ENCODE results near the gene CAVIN1. TPM values are rescaled to one million over a fixed set of nuclear protein-coding genes. Genes with fewer than 3 reads are reported as not detected.

The CAVIN1 gene
- total RNA-seq, 1 donor from 2014 or later = 548 TPM

DNA sequence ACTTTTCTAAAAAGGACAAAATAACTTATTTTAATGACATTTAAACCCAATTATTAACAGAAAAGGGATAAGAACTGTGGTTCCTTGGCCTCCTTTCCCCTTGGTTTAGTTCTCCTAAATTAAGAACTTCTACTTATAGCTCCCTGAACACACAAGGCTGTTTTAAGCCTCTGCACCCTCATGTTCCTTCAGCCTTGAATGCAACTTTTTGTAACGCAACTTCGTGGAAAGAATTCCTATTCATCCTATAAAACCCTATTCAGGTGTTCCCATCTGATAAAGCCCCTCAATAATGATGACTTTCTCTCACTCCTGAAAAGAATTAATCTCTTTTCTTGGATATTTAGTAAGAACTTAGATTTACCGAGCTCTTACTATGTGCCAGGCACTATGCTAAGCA is 41.2 kb downstream of the CAVIN1 start:
- Histone ChIP-seq H3K9me3 (no peaks in the 10 kb centered on the region), H3K4me3 (peak overlapping the region in 1 of 2 donors; percentile 15), H3K36me3 (peaks cover 0 to 6% of the 10 kb centered on the region in 2 donors), H3K27me3 (no peaks in the 10 kb centered on the region), H3K4me1 (peaks cover 14 to 42% of the 10 kb centered on the region in 2 donors), H3K27ac (peak overlapping the region; percentile 2 to 87)
- intact Hi-C loops (cut with DNase I) = no loop called here
- DNase-seq (ENCODE audit: low spot score in 2 of 2) = no peak
- TF ChIP-seq, protein P1, sequence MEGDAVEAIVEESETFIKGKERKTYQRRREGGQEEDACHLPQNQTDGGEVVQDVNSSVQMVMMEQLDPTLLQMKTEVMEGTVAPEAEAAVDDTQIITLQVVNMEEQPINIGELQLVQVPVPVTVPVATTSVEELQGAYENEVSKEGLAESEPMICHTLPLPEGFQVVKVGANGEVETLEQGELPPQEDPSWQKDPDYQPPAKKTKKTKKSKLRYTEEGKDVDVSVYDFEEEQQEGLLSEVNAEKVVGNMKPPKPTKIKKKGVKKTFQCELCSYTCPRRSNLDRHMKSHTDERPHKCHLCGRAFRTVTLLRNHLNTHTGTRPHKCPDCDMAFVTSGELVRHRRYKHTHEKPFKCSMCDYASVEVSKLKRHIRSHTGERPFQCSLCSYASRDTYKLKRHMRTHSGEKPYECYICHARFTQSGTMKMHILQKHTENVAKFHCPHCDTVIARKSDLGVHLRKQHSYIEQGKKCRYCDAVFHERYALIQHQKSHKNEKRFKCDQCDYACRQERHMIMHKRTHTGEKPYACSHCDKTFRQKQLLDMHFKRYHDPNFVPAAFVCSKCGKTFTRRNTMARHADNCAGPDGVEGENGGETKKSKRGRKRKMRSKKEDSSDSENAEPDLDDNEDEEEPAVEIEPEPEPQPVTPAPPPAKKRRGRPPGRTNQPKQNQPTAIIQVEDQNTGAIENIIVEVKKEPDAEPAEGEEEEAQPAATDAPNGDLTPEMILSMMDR (IDR thresholded peaks at IDR 0.05) = no peak

DNA sequence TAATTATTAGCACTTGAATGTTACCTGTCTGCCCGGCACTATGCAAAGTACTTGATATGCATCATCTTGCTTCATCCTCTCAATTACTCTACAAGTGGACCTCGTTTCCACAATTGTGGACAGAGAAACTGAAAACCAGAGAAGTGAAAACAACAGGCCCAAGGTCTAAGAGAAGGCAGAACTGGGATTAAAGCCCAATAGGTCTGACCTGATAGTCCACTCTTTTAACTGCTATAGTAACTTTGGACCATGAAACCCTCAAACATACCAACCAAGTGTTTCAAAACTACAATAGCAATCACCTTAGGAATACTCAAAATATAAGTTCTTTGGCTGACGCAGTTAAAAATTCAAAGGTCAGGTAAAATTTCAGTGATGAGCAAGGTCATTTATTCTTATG is 42.1 kb downstream of the CAVIN1 start:
- intact Hi-C loops (cut with DNase I) = no loop called here
- Histone ChIP-seq H3K27ac (peak overlapping the region; percentile 62 to 87), H3K27me3 (no peaks in the 10 kb centered on the region), H3K4me3 (peak overlapping the region in 1 of 2 donors; percentile 21), H3K4me1 (peaks cover 14 to 37% of the 10 kb centered on the region in 2 donors), H3K9me3 (no peaks in the 10 kb centered on the region), H3K36me3 (peaks cover 0 to 6% of the 10 kb centered on the region in 2 donors)
- TF ChIP-seq, protein P1 (IDR thresholded peaks at IDR 0.05) = no peak
- DNase-seq (ENCODE audit: low spot score in 2 of 2) = no peak

DNA sequence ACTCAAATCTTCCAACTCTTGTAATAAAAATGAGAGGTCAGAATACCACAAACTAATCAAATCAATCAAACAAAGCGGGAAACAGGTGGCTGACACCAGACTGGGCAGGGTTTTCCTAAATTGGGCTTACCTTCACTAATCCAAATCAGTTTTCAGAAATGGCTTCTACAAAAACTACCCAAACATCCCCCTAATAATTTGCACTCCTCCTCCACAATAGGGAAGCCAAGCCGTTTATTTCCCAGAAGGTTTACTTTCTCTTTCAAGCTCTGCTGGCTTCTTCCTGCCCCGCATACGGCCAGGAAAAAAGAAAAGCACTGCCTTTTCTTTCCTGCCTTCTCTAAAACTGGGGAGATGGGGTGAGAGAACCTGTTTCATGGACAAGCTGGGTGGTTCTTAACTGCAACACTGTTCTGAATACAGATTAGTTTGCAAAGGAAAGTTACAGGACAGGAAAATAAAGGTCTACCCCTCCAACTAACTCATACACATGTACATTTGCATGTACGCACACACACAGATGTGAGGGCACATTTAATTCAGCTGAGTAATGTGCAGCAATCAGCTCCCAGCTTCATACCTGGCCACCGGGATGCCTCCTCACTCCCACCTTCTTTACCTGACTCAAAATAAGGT is 44.0 kb downstream of the CAVIN1 start:
- TF ChIP-seq, protein P1 (IDR thresholded peaks at IDR 0.05) = no peak
- no peak for DNase-seq (ENCODE audit: low spot score in 2 of 2)
- no peaks in the 10 kb centered on the region for H3K27me3 ChIP-seq
- intact Hi-C loops (cut with DNase I) = no loop called here
- H3K9me3 ChIP-seq = no peaks in the 10 kb centered on the region
- peaks cover 0 to 6% of the 10 kb centered on the region in 2 donors for H3K36me3 ChIP-seq
- peak overlapping the region; percentile 39 to 57 for H3K4me3 ChIP-seq
- H3K27ac ChIP-seq = peak overlapping the region; percentile 62 to 87
- peaks cover 14 to 33% of the 10 kb centered on the region in 2 donors for H3K4me1 ChIP-seq

DNA sequence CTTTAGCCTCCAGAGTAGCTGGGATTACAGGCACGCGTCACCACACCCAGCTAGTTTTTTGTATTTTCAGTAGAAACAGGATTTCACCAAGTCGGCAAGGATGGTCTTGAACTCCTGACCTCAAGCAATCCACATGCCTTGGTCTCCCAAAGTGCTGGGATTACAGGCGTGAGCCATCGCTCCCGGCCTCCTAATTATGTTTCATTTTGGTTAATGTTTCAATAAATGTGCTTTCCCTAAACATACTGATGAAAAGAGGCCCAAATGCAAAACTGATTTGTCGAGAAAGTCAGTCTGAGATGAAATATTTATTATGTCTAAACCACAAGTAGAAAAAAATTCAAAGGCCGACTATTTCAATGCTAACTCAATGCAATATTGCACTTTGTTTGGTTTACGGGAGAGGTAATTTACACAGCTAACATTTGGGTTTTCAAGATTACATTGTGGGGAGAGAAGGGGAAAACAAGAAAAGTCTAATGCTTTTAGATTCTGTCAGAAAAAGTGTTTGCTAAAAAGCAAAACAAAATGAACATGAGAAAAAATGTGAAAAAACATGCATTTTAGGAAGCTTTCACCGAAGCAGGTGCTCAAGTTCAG is 44.6 kb downstream of the CAVIN1 start:
- no peaks in the 10 kb centered on the region for H3K9me3 ChIP-seq
- H3K27ac ChIP-seq = peak overlapping the region; percentile 62 to 87
- H3K36me3 ChIP-seq = peaks cover 0 to 6% of the 10 kb centered on the region in 2 donors
- H3K4me1 ChIP-seq = peaks cover 14 to 28% of the 10 kb centered on the region in 2 donors
- no peak for DNase-seq (ENCODE audit: low spot score in 2 of 2)
- H3K27me3 ChIP-seq = no peaks in the 10 kb centered on the region
- intact Hi-C loops (cut with DNase I) = no loop called here
- TF ChIP-seq, protein P1 (IDR thresholded peaks at IDR 0.05) = no peak
- peak overlapping the region; percentile 39 to 57 for H3K4me3 ChIP-seq

DNA sequence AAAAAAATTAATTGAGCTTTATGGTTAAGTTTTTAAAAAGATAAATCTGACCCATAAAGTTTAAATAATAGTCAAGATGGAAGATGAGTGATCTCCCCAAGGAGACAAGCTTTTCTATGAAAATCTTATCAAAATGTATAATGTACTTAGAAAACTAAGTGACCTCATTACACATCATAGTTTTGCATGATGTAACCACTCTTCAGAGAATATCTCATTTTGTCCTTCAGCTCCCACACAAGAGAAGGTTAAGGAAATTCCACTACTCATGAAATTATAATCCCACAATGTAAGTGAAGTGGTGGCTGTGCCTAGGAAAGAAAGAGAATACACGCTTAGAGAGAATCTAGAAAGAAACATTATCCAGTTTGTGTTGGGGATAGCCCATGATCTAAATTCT is 49.2 kb downstream of the CAVIN1 start:
- TF ChIP-seq, protein P1 (IDR thresholded peaks at IDR 0.05) = no peak
- DNase-seq (ENCODE audit: low spot score in 2 of 2) = no peak
- Histone ChIP-seq H3K36me3 (peaks cover 0 to 13% of the 10 kb centered on the region in 2 donors), H3K9me3 (no peaks in the 10 kb centered on the region), H3K27ac (no peak overlapping the region), H3K27me3 (no peaks in the 10 kb centered on the region), H3K4me1 (peaks cover 0 to 15% of the 10 kb centered on the region in 2 donors), H3K4me3 (no peak overlapping the region)
- intact Hi-C loops (cut with DNase I) = no loop called here
